Sciatic nerve (tissue), 2 donors: ENCODE data around the gene RBX1. TPM values are rescaled to one million over a fixed set of nuclear protein-coding genes. Genes with fewer than 3 reads are reported as not detected.
A peak's percentile ranks its signal among the peaks of the same experiment; 100 is the strongest.
"Not testable (repeated sequence)": the region's sequence is repeated elsewhere in the genome, so short reads cannot be mapped to it uniquely, and the experiment has no call there.

Experiments
- ATAC-seq: fragments of 200-7000 bp; cut with Tn5 transposase; one replicate; pipeline ENCODE4 v1.9.1; 2020; ENCODE audit warnings: mild to moderate bottlenecking, moderate library complexity
- DNase-seq: peaks from one replicate; pipeline ENCODE4 v3.0.0-alpha.2; 2020; ENCODE audit warnings: low spot score
- intact Hi-C: fragments of 100-400 bp; cut with DNase I; formaldehyde crosslinking; loops from one replicate; pipeline ENCODE4 v1.14.2; 2022
- total RNA-seq: library from RNA; stranded (reverse); fragmentation: NEBNext Ultra II Directional; extraction: Animal tissue kit (Norgen Biotek cat#: 25700); gene quantifications from one replicate; pipeline ENCODE4 v1.2.1, GENCODE V29; 2021
- donor health status: DM: no; HTN: no; CAD: no.
- donor health status: DM: no; HTN: no; CAD: no.

Gene RBX1
- total RNA-seq, 1 donor from 2014 or later = 52.0 TPM

DNA sequence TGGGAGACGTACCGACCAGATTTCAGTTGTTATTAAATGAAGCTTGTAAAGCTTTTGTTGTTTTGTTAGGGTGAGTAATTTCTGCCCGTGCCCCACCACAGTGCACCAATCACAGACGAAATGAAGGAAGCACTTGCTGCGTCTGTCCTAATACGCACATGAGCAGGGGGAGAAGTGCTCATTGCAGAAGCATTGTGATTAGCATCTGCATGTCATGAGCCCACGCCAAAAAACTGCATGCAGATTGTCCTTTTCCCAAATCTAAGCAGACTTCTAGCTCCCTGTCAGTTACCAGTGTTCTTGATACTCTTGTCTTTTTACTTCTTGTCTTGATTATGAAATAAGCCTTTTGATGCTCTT lies 15.5 kb downstream of the RBX1 start:
- no peak for ATAC-seq
- DNase-seq = peak; percentile 12
- intact Hi-C loops = loop anchor here (10.0 kb wide), 1 partner anchor 128 kb away; the partner anchor contains the start of gene EP300

DNA sequence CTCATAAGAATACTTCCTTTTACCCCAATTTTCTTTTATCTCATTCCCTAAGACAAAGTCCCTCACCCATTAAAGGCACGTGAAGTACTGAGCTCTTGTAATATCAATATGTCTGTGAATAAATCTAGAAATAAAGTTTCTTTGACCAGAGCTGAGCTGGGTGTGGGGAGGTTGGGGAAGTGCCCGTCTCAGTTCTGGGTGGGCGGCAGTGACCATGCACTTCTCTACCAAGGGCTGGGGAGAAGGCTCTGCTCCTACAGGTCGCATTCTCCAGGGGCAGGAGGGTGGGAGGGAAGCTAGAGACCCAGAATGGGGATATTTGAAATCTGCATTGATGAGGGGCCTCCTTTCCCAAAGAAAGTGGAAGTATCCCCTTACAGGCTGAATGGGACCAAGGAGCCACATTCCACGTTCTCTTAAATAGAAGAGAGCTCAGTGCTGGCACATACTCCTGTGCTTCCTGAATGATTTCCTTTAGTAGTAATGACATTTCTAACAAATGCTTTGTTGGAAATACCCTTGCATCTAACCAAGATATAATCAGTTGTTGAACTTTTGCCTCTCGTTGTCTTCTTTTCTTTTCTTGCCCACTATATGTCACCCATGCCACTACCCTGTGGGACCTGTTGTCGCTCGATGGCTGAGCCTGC lies 16.1 kb downstream of the RBX1 start:
- ATAC-seq (no peak), DNase-seq (no peak)
- intact Hi-C loops = loop anchor here (10.0 kb wide), 1 partner anchor 128 kb away; the partner anchor contains the start of gene EP300

DNA sequence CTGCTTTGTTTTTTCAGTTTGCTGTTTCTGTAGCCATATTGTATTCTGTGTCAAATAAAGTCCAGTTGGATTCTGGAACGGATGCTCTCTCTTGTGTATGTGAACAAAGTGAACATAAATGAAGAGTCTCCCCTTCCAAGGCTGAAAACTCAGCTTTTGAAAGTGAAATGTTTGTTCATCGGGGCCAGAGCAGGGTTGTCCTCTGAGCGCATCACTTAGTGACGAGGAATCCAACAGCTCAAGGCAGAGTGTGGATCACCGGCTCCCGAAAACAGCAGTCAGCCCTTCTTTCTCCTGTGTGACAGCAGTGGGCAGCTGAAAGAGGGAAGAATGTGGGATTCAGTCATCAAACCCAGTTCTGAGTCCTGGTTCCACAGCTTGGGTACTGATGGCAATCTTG lies 21.4 kb downstream of the RBX1 start:
- no peak for DNase-seq
- ATAC-seq = no peak
- intact Hi-C loops = no loop called here

GRCh38 chr22:40973144-40973543 lies 22.0 kb downstream of the RBX1 start:
- intact Hi-C loops = no loop called here
- ATAC-seq (no peak), DNase-seq (no peak)

DNA sequence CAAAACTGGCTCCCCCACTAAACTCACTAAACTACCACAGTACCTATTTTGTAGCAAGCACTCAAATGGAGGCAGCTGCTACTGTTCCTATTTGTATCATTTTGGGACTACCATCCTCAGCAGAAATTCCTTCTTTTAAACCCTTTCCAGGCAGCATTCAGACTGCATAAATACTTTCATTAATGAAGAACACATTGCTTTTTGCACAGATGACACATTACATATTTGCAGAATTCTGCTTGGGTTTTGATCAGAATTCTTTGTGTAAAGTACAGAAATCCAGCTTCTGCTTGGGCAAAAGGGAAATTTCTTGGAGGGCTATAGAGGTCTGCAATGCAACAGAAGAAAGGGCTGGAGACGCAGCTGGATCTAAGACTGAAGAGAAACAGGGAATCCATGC lies 24.2 kb downstream of the RBX1 start:
- intact Hi-C loops = no loop called here
- no peak for ATAC-seq
- no peak for DNase-seq

- DNase-seq = no peak
- ATAC-seq = no peak
- intact Hi-C loops = no loop called here
Measured at GRCh38 chr22:40976866-40977700, 25.9 kb downstream of the RBX1 start.

GRCh38 chr22:40979198-40979597 lies 28.0 kb downstream of the RBX1 start:
- no peak for ATAC-seq
- intact Hi-C loops = no loop called here
- no peak for DNase-seq

- intact Hi-C loops = no loop called here
- ATAC-seq = no peak
- no peak for DNase-seq
Measured at GRCh38 chr22:40979871-40980270, 28.7 kb downstream of the RBX1 start.

DNA sequence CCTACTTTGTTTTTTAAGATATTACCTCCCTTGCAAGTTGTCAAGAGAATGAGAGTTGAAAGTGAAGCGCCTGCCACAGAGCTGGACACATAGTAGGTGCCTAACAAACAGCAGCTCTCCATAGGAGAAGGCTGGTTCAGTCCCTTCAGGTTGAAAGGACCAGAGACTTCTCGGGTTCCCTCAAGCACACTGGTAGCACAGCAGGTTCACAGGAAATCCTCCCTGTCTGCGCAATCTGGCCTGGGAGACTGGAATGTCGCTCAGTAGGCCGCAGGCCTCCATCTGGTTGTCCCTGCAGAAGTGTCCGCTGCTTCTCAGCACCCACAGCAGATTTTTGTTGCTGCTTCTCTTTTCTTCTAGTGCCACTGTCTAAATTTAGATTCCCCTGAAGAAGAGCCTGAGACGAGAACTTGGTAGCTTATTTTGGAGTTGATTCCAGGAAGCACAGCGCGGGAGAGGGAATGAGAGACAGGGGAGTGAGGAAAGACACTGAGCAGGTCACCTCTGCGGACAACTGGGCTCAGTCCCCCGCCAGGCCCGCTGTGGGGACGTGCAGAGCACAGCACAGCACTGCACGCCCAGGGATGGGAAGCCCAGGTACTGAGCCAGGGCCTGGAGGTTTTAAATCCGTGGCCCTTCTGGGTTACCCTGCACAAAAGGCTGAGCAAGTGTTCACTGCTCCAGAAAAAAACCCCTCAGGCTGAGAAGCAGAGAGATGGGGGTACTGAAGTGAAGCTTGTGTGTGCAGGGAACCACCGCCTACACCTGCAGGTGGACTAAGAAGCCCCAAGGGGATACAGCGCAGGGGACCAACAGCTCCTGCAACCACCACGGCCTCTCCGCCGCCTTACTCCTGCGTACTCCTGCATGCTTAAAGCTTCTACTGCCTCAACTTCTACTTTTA lies 31.6 kb downstream of the RBX1 start:
- peak; percentile 36 for ATAC-seq
- no peak for DNase-seq
- intact Hi-C loops = no loop called here

DNA sequence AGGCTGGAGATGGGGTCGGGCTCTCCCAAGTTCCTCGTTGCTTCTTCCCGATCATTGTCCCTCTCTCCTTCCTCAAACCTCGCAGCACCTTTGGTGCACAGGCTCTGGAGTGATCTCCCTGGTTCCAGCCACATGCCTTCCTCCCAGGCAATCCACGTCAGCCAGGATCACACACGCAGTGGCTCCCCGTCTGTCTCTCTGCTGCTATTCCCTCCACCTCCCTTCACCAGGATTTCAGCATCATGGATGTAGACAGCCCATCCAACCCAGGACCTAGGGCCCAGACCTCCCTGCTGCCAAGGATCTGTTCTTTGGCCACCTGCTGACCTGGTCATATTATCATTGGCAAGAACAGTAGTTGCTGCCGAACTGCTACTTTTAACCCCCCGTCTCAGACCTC lies 40.1 kb downstream of the RBX1 start:
- intact Hi-C loops = no loop called here
- DNase-seq = no peak
- ATAC-seq = no peak

DNA sequence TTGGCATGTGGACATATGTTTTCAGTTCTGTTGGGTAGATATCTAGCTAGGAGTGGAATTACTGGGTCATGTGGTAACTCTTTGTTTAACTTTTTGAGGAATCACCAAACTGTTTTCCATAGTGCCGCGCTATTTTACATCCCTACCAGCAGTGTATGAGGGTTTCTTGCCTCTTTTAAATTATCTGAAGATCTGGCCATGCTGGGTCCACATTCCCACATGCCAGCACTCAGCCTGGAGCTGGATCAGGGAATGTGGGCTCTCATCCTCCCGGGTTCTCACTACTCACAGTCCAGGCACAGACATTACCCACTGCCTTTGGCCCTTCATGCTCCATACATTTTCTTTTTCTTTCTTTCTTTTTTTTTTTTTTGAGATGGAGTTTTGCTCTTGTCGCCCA lies 44.6 kb downstream of the RBX1 start:
- ATAC-seq (no peak), DNase-seq (no peak)
- intact Hi-C loops = no loop called here

- ATAC-seq = no peak
- intact Hi-C loops = no loop called here
- DNase-seq = no peak
Measured at GRCh38 chr22:40997520-40997919, 46.3 kb downstream of the RBX1 start.

GRCh38 chr22:41000040-41000565 lies 48.9 kb downstream of the RBX1 start:
- DNase-seq (no peak), ATAC-seq (no peak)
- intact Hi-C loops = no loop called here

DNA sequence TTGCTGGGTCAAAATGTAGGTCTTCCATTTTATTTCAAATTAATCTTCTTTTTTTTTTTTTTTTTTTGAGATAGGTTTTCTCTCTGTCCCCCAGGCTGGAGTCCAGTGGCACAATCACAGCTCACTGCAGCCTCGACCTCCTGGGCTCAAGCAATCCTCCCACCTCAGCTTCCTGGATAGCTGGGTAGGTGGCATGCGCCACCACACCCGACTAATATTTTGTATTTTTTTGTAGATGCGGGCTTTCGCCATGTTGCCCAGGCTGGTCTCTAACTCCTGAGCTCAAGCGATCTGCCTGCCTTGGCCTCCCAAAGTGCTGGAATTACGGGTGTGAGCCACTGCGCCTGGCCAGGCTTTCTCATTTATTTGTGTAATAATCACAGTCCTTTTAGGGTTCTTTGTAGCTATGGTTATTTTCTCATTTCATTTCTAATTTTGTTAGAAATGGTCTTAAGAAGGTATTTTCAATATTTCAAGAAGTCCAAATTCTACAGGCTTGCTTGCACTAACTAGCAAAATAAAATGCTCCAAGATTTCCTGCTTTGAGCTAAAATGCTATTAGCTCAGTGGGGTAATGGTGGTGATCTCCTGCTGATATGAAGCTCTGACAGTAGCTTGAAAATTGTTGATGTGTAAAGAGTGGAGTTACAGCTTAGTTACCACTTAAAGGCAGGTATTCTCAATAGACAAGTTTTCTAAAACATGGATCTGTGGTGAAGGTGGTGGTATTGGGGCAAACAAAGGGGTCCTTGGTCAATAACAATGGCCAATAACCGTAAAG lies 50.0 kb downstream of the RBX1 start:
- DNase-seq = no peak
- intact Hi-C loops = no loop called here
- no peak for ATAC-seq

- ATAC-seq = no peak
- intact Hi-C loops = no loop called here
Measured at GRCh38 chr22:41001722-41002122, 50.5 kb downstream of the RBX1 start.

DNA sequence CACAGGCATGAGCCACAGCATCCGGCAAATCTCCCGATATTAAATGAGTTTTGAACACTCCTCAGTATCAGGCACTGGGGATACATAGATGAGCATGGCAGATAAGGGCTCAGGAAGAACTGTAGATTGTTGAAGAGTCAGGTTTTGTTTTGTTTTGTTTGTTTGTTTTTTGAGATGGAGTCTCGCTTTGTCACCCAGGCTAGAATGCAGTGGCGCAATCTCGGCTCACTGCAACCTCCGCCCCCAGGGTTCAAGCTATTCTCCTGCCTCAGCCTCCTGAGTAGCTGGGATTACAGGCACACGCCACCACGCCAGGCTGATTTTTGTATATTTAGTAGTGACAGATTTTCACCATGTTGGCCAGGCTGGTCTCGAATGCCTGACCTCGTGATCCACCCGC lies 51.2 kb downstream of the RBX1 start:
- DNase-seq, intact Hi-C loops, ATAC-seq: not testable (repeated sequence)

More at GRCh38 chr22:41001722-41002122, 50.5 kb downstream of the RBX1 start:
- DNase-seq = no peak

GRCh38 chr22:41003066-41003465 lies 51.9 kb downstream of the RBX1 start:
- intact Hi-C loops = no loop called here
- DNase-seq = no peak
- no peak for ATAC-seq

GRCh38 chr22:41003976-41004375 lies 52.8 kb downstream of the RBX1 start:
- no peak for ATAC-seq
- intact Hi-C loops = no loop called here
- no peak for DNase-seq
